Liver (tissue), 9 donors: ENCODE data around the gene ATP13A2. TPM values are rescaled to one million over a fixed set of nuclear protein-coding genes. Genes with fewer than 3 reads are reported as not detected.

ENCODE experiments used
- DNase-seq: peaks from one replicate; pipeline ENCODE4 v3.0.0-alpha.2; 2017; ENCODE audit warnings: low spot score
- H3K27ac ChIP-seq, 2 donors: one replicate each; pipeline ENCODE4 v1.7.0; 2013; ENCODE audit warnings: inconsistent platforms in 2 of 2, low read length in 2 of 2, control low read depth in 1 of 2, low read depth in 1 of 2, mild to moderate bottlenecking in 1 of 2
- H3K27me3 ChIP-seq, 4 donors: one replicate each; pipeline versions ENCODE4 v1.6.1 to v1.7.0; 2013; ENCODE audit warnings: low read length in 3 of 4, inconsistent platforms in 1 of 4, mild to moderate bottlenecking in 1 of 4, moderate library complexity in 1 of 4; ENCODE audit not compliant: control insufficient read depth in 4 of 4, insufficient read depth in 4 of 4
- H3K36me3 ChIP-seq, 4 donors: one replicate each; pipeline versions ENCODE4 v1.6.1 to v1.7.0; 2013; ENCODE audit warnings: low read length in 3 of 4, mild to moderate bottlenecking in 3 of 4, low read depth in 1 of 4, moderate library complexity in 1 of 4; ENCODE audit not compliant: control insufficient read depth in 4 of 4, insufficient read depth in 3 of 4
- H3K4me1 ChIP-seq, 4 donors: one replicate each; pipeline versions ENCODE4 v1.6.1 to v1.7.0; 2013; ENCODE audit warnings: low read length in 3 of 4, mild to moderate bottlenecking in 3 of 4, moderate library complexity in 1 of 4; ENCODE audit not compliant: control insufficient read depth in 4 of 4, insufficient read depth in 4 of 4
- H3K4me3 ChIP-seq, 3 donors: one replicate each; pipeline versions ENCODE4 v1.6.1 to v1.7.0; 2013; ENCODE audit warnings: low read length in 3 of 3, control low read depth in 1 of 3, low read depth in 1 of 3, mild to moderate bottlenecking in 1 of 3
- H3K9ac ChIP-seq, 2 donors: one replicate each; pipeline ENCODE4 v1.7.0; 2013; ENCODE audit warnings: low read length in 2 of 2, mild to moderate bottlenecking in 2 of 2, moderate library complexity in 2 of 2, control low read depth in 1 of 2, low read depth in 1 of 2
- H3K9me3 ChIP-seq, 4 donors: one replicate each; pipeline versions ENCODE4 v1.6.1 to v1.7.0; 2013; ENCODE audit warnings: low read length in 3 of 4; ENCODE audit not compliant: control insufficient read depth in 4 of 4
- ATF3 ChIP-seq: IDR thresholded peaks from 2 replicates; pipeline ENCODE4 v1.6.1; 2016; ENCODE audit warnings: antibody characterized with exemption
- CTCF ChIP-seq: fragments of 150-350 bp; IDR thresholded peaks from 2 replicates; pipeline ENCODE4 v1.5.1; 2017; ENCODE audit warnings: improper control_type of control experiment, low read depth, low read length; ENCODE audit not compliant: missing input control
- FOXA1 ChIP-seq: IDR thresholded peaks from 2 replicates; pipeline ENCODE4 v1.6.1; 2016; ENCODE audit warnings: antibody characterized with exemption
- GABPA ChIP-seq, 2 donors: IDR thresholded peaks in 1 of 2; conservative IDR thresholded peaks in 1 of 2; 2 replicates each; pipeline ENCODE4 v1.6.1; 2016; ENCODE audit warnings: antibody characterized with exemption in 2 of 2, mild to moderate bottlenecking in 1 of 2, moderate library complexity in 1 of 2
- HNF4A ChIP-seq, 2 donors: conservative IDR thresholded peaks; 2 replicates each; pipeline ENCODE4 v1.6.1; 2016; ENCODE audit warnings: antibody characterized with exemption in 2 of 2, mild to moderate bottlenecking in 2 of 2
- HNF4G ChIP-seq: IDR thresholded peaks from 2 replicates; pipeline ENCODE4 v1.6.1; 2016; ENCODE audit warnings: antibody characterized with exemption
- MAX ChIP-seq: IDR thresholded peaks from 2 replicates; pipeline ENCODE4 v1.6.1; 2016; ENCODE audit warnings: antibody characterized with exemption
- NR2F2 ChIP-seq: IDR thresholded peaks from 2 replicates; pipeline ENCODE4 v1.6.1; 2016; ENCODE audit warnings: antibody characterized with exemption
- RAD21 ChIP-seq, 2 donors: IDR thresholded peaks; 2 replicates each; pipeline ENCODE4 v1.6.1; 2016; ENCODE audit warnings: antibody characterized with exemption in 2 of 2, mild to moderate bottlenecking in 2 of 2
- REST ChIP-seq: IDR thresholded peaks from 2 replicates; pipeline ENCODE4 v1.6.1; 2016; ENCODE audit warnings: antibody characterized with exemption, mild to moderate bottlenecking
- SP1 ChIP-seq: IDR thresholded peaks from 2 replicates; pipeline ENCODE4 v1.6.1; 2018; ENCODE audit warnings: antibody characterized with exemption, mild to moderate bottlenecking
- TAF1 ChIP-seq: conservative IDR thresholded peaks from 2 replicates; pipeline ENCODE4 v1.6.1; 2016; ENCODE audit warnings: antibody characterized with exemption, mild to moderate bottlenecking
- YY1 ChIP-seq: IDR thresholded peaks from 2 replicates; pipeline ENCODE4 v1.6.1; 2016; ENCODE audit warnings: antibody characterized with exemption, mild to moderate bottlenecking
- WGBS: extraction: QIAGEN DNeasy Blood & Tissue Kit; methylation state at CpG from one replicate; pipeline ENCODE4 v1.1.7; 2013; 5-methylcytosine and 5-hydroxymethylcytosine counted together
- polyA plus RNA-seq, 2 donors: library from polyadenylated mRNA; stranded (reverse) in 1 of 2; unstranded in 1 of 2; fragments of 200-250 nt in 1 of 2; fragments of >200 nt in 1 of 2; fragmentation: Nextera tagmentation in 1 of 2; extraction: Ambion mirVana in 1 of 2; gene quantifications; one replicate each; pipeline versions ENCODE4 v1.2.1 to v1.2.3, GENCODE V29; 2013 to 2015
- total RNA-seq, 2 donors: library from RNA; depleted of rRNA; stranded (reverse); fragments of >200 nt; gene quantifications; one replicate each; pipeline ENCODE4 v1.2.3, GENCODE V29; 2014
- donor health status: healthy.
- donor health status: healthy.
- donor health status: healthy.
- donor health status: healthy.
- donor health status: healthy.

ATP13A2 gene
- total and polyA plus RNA-seq, 4 donors = 2.4 to 12.2 (median 8.1) TPM

GRCh38 chr1:16982902-16983301 is 28.8 kb downstream of the ATP13A2 start:
- peaks cover 0 to 10% (median 4%) of the 10 kb centered on the region in 4 donors for H3K36me3 ChIP-seq
- DNase-seq = no peak
- no peaks in the 10 kb centered on the region for H3K9me3 ChIP-seq
- no peak overlapping the region for H3K4me3 ChIP-seq
- peaks cover 0 to 4% (median 0%) of the 10 kb centered on the region in 4 donors for H3K4me1 ChIP-seq
- no peak overlapping the region for H3K9ac ChIP-seq
- H3K27ac ChIP-seq = no peak overlapping the region
- TF ChIP-seq TAF1 = no peak
- WGBS = 87% methylated on average over 11 of the region's 11 CpGs
- H3K27me3 ChIP-seq = peaks cover 0 to 2% (median 0%) of the 10 kb centered on the region in 4 donors

- peaks cover 0 to 5% (median under 1%) of the 10 kb centered on the region in 4 donors for H3K36me3 ChIP-seq
- H3K4me1 ChIP-seq = peaks cover 0 to 4% (median 0%) of the 10 kb centered on the region in 4 donors
- DNase-seq = no peak
- H3K27me3 ChIP-seq = peaks cover 0 to 2% (median 0%) of the 10 kb centered on the region in 4 donors
- WGBS = 89% methylated on average over 10 of the region's 10 CpGs
- H3K27ac ChIP-seq = no peak overlapping the region
- TF ChIP-seq RAD21 (IDR thresholded peaks at IDR 0.05) (no peak), TAF1 (no peak), REST (no peak), ATF3 (no peak), CTCF (no peak), FOXA1 (no peak), MAX (no peak), YY1 (no peak), SP1 (no peak), HNF4G (no peak), NR2F2 (no peak), GABPA (IDR thresholded peaks at IDR 0.05 in 1 of 2, conservative IDR thresholded peaks at IDR 0.05 in 1 of 2) (no peak), HNF4A (conservative IDR thresholded peaks at IDR 0.05) (no peak)
- H3K9me3 ChIP-seq = no peaks in the 10 kb centered on the region
- no peak overlapping the region for H3K9ac ChIP-seq
- no peak overlapping the region for H3K4me3 ChIP-seq
Observed at GRCh38 chr1:16981269-16981849, 30.4 kb downstream of the ATP13A2 start.
